Fibroblast of skin of back (primary cell): Measurements from ENCODE around the gene ZNF331.

Experiments
- DNase-seq: peaks from one replicate; pipeline ENCODE4 v3.0.0-alpha.2; 2013

Gene ZNF331

GRCh38 chr19:53520547-53521372, 17.2 kb upstream of the ZNF331 start:
- peak; percentile 99 for DNase-seq

- no peak for DNase-seq
Observed at GRCh38 chr19:53521373-53522202, 16.4 kb upstream of the ZNF331 start.

GRCh38 chr19:53525922-53526321, 12.0 kb upstream of the ZNF331 start:
- DNase-seq = no peak

- no peak for DNase-seq
Observed at GRCh38 chr19:53530622-53531021, 7.3 kb upstream of the ZNF331 start.

- no peak for DNase-seq
Observed at GRCh38 chr19:53531457-53531856, 6.5 kb upstream of the ZNF331 start.

GRCh38 chr19:53532362-53532761, 5.6 kb upstream of the ZNF331 start:
- DNase-seq = peak; percentile 32

GRCh38 chr19:53536225-53536548, 1.8 kb upstream of the ZNF331 start:
- no peak for DNase-seq

- no peak for DNase-seq
Observed at GRCh38 chr19:53537121-53537520, 824 bp upstream of the ZNF331 start.

GRCh38 chr19:53538378-53539109, 599 bp downstream of the ZNF331 start:
- DNase-seq = no peak

- DNase-seq = no peak
Observed at GRCh38 chr19:53540091-53540490, 2.1 kb downstream of the ZNF331 start.

- no peak for DNase-seq
Observed at GRCh38 chr19:53541971-53542370, 4.0 kb downstream of the ZNF331 start.

GRCh38 chr19:53545271-53546065, 7.5 kb downstream of the ZNF331 start:
- peak; percentile 69 for DNase-seq

GRCh38 chr19:53546758-53547513, 9.0 kb downstream of the ZNF331 start:
- DNase-seq = no peak

GRCh38 chr19:53549340-53549739, 11.4 kb downstream of the ZNF331 start:
- DNase-seq = no peak

GRCh38 chr19:53552001-53552721, 14.2 kb downstream of the ZNF331 start:
- no peak for DNase-seq

GRCh38 chr19:53553156-53553555, 15.2 kb downstream of the ZNF331 start:
- DNase-seq = no peak

GRCh38 chr19:53553865-53554791, 16.2 kb downstream of the ZNF331 start:
- DNase-seq = peak; percentile 77

- DNase-seq = no peak
Observed at GRCh38 chr19:53554804-53555203, 16.9 kb downstream of the ZNF331 start.

- DNase-seq = no peak
Observed at GRCh38 chr19:53555352-53555751, 17.4 kb downstream of the ZNF331 start.

- DNase-seq = no peak
Observed at GRCh38 chr19:53571339-53571738, 33.4 kb downstream of the ZNF331 start.
